H1 (cell line): ENCODE data around the gene ST6GALNAC5. TPM values are rescaled to one million over a fixed set of nuclear protein-coding genes. Genes with fewer than 3 reads are reported as not detected.

Experiments
- CTCF ChIA-PET: fragments of 300-600 bp; sonication (Branson Sonifier 250); formaldehyde crosslinking; loops from one replicate; lab custom pipeline; 2021; ENCODE audit not compliant: partially characterized antibody; lab: Charles Lee
- POLR2A ChIA-PET: fragments of 300-600 bp; sonication (Branson Sonifier 250); formaldehyde crosslinking; loops from one replicate; lab custom pipeline; 2021; ENCODE audit warnings: inconsistent platforms; ENCODE audit not compliant: partially characterized antibody; lab: Charles Lee
- DNase-seq, 2 experiments: peaks; one replicate each; pipeline versions ENCODE4 v3.0.0 to v3.0.0-alpha.2; 2010 to 2022; ENCODE audit warnings: low spot score in 2 of 2, low read depth in 1 of 2, mixed read lengths in 1 of 2
- FAIRE-seq: peaks from 2 replicates; lab custom pipeline; 2011; peaks lifted over from hg19 to GRCh38; lab: Jason Lieb, UNC
- H2AFZ ChIP-seq: 2 replicates; pipeline ENCODE4 v1.8.1; 2012; ENCODE audit warnings: low read length, inconsistent platforms
- H2AK5ac ChIP-seq: 2 replicates; pipeline ENCODE4 v1.6.1; 2013; ENCODE audit warnings: low read depth, low read length
- H2BK120ac ChIP-seq: replicated peaks from 2 replicates; pipeline ENCODE3; 2013; ENCODE audit warnings: low read depth, low read length, inconsistent platforms
- H2BK12ac ChIP-seq: 2 replicates; pipeline ENCODE4 v1.6.1; 2013; ENCODE audit warnings: low read depth, low read length
- H2BK15ac ChIP-seq: 2 replicates; pipeline ENCODE4 v1.6.1; 2013; ENCODE audit warnings: low read length
- H2BK20ac ChIP-seq: 2 replicates; pipeline ENCODE4 v1.6.1; 2013; ENCODE audit warnings: low read length
- H2BK5ac ChIP-seq: 2 replicates; pipeline ENCODE4 v1.6.1; 2013; ENCODE audit warnings: low read depth, low read length
- H3K14ac ChIP-seq: 2 replicates; pipeline ENCODE4 v1.6.1; 2013; ENCODE audit warnings: inconsistent platforms; ENCODE audit not compliant: insufficient read length
- H3K18ac ChIP-seq: 2 replicates; pipeline ENCODE4 v1.6.1; 2013; ENCODE audit warnings: low read length; ENCODE audit errors: extremely low read depth
- H3K23ac ChIP-seq: 2 replicates; pipeline ENCODE4 v1.6.1; 2013; ENCODE audit warnings: inconsistent platforms; ENCODE audit not compliant: insufficient read length
- H3K23me2 ChIP-seq: 2 replicates; pipeline ENCODE4 v1.6.1; 2013; ENCODE audit warnings: low read depth, low read length
- H3K27ac ChIP-seq: 2 replicates; pipeline ENCODE4 v1.6.1; 2011; ENCODE audit warnings: low read depth, low read length, inconsistent platforms
- H3K27me3 ChIP-seq, 4 experiments: replicated peaks in 1 of 4; 1 replicate in 1 of 4; 2 replicates in 3 of 4; pipeline versions ENCODE4 v1.6.1 to v1.8.1; 2011 to 2013; ENCODE audit warnings: low read length in 3 of 4, mild to moderate bottlenecking in 3 of 4, inconsistent platforms in 2 of 4, mixed read lengths in 2 of 4, moderate library complexity in 1 of 4; ENCODE audit not compliant: control insufficient read depth in 3 of 4, insufficient read depth in 3 of 4; ENCODE audit errors: extremely low read depth in 1 of 4
- H3K36me3 ChIP-seq, 4 experiments: 2 replicates each; pipeline versions ENCODE4 v1.6.1 to v1.8.1; 2011 to 2013; ENCODE audit warnings: mild to moderate bottlenecking in 4 of 4, low read length in 3 of 4, moderate library complexity in 2 of 4, control low read depth in 1 of 4, inconsistent platforms in 1 of 4; ENCODE audit not compliant: insufficient read depth in 4 of 4, control insufficient read depth in 2 of 4
- H3K4ac ChIP-seq: replicated peaks from 2 replicates; pipeline ENCODE3; 2013; ENCODE audit warnings: low read length, low read depth, mixed read lengths, inconsistent platforms; ENCODE audit not compliant: insufficient read length
- H3K4me1 ChIP-seq, 4 experiments: replicated peaks in 1 of 4; 1 replicate in 1 of 4; 2 replicates in 3 of 4; pipeline versions ENCODE4 v1.6.1 to v1.8.1; 2011 to 2013; ENCODE audit warnings: low read length in 3 of 4, inconsistent platforms in 2 of 4, mixed read lengths in 1 of 4; ENCODE audit not compliant: insufficient read depth in 4 of 4, control insufficient read depth in 3 of 4
- H3K4me2 ChIP-seq, 2 experiments: 2 replicates each; pipeline versions ENCODE4 v1.6.1 to v1.8.1; 2011 to 2013; ENCODE audit warnings: low read depth in 2 of 2, low read length in 2 of 2, control low read depth in 1 of 2, inconsistent platforms in 1 of 2, mild to moderate bottlenecking in 1 of 2; ENCODE audit not compliant: insufficient read depth in 1 of 2
- H3K4me3 ChIP-seq, 4 experiments: fragments of 200-600, 300-600 bp in 1 of 4; sonication (generic), shearing (Covaris generic), sonication (Bioruptor Twin) in 1 of 4; 2 replicates each; pipeline versions ENCODE4 v1.5.1 to v1.8.1; 2011 to 2016; ENCODE audit warnings: low read length in 4 of 4, low read depth in 3 of 4, control low read depth in 2 of 4, inconsistent platforms in 2 of 4, mild to moderate bottlenecking in 2 of 4, mixed read lengths in 1 of 4, moderate library complexity in 1 of 4; ENCODE audit not compliant: insufficient read depth in 2 of 4; ENCODE audit errors: extremely low read depth in 1 of 4
- H3K56ac ChIP-seq: replicated peaks from 2 replicates; pipeline ENCODE3; 2013; ENCODE audit warnings: low read depth, mild to moderate bottlenecking, mixed read lengths, low read length, inconsistent platforms; ENCODE audit not compliant: insufficient read length
- H3K79me1 ChIP-seq: 2 replicates; pipeline ENCODE4 v1.6.1; 2013; ENCODE audit warnings: low read depth, low read length, control low read depth
- H3K79me2 ChIP-seq, 2 experiments: 2 replicates each; pipeline versions ENCODE4 v1.6.1 to v1.8.1; 2012 to 2013; ENCODE audit warnings: low read length in 2 of 2, mild to moderate bottlenecking in 2 of 2, inconsistent platforms in 1 of 2; ENCODE audit not compliant: insufficient read depth in 2 of 2, control insufficient read depth in 1 of 2
- H3K9ac ChIP-seq, 4 experiments: replicated peaks in 1 of 4; 1 replicate in 1 of 4; 2 replicates in 3 of 4; pipeline versions ENCODE4 v1.6.1 to v1.8.1; 2011 to 2013; ENCODE audit warnings: low read depth in 3 of 4, low read length in 3 of 4, control low read depth in 2 of 4, mild to moderate bottlenecking in 2 of 4, moderate library complexity in 2 of 4, inconsistent platforms in 1 of 4; ENCODE audit errors: extremely low read depth in 1 of 4
- H3K9me3 ChIP-seq, 2 experiments: 2 replicates each; pipeline versions ENCODE4 v1.6.1 to v1.8.1; 2012 to 2013; ENCODE audit warnings: mild to moderate bottlenecking in 2 of 2, moderate library complexity in 2 of 2, control low read depth in 1 of 2, inconsistent platforms in 1 of 2, low read depth in 1 of 2, low read length in 1 of 2, mixed read lengths in 1 of 2; ENCODE audit not compliant: insufficient read depth in 2 of 2
- H4K20me1 ChIP-seq, 2 experiments: replicated peaks in 1 of 2; 2 replicates each; pipeline versions ENCODE3 to v1.8.1; 2011 to 2013; ENCODE audit warnings: inconsistent platforms in 2 of 2, low read length in 2 of 2, mild to moderate bottlenecking in 1 of 2; ENCODE audit not compliant: insufficient read depth in 2 of 2, control insufficient read depth in 1 of 2
- H4K5ac ChIP-seq: 2 replicates; pipeline ENCODE4 v1.6.1; 2013; ENCODE audit warnings: low read length, low read depth, mixed read lengths, inconsistent platforms; ENCODE audit not compliant: insufficient read length
- H4K8ac ChIP-seq: 2 replicates; pipeline ENCODE4 v1.8.0; 2013; ENCODE audit warnings: mild to moderate bottlenecking, moderate library complexity, low read length, inconsistent platforms; ENCODE audit not compliant: insufficient read depth; ENCODE audit errors: extremely low read depth
- H4K91ac ChIP-seq: replicated peaks from 2 replicates; pipeline ENCODE3; 2013; ENCODE audit warnings: low read length, mixed read lengths, inconsistent platforms; ENCODE audit not compliant: insufficient read length
- BCL11A ChIP-seq, 2 experiments: IDR thresholded peaks; one replicate each; pipeline ENCODE4 v1.6.1; 2011; ENCODE audit warnings: low read depth in 2 of 2, low read length in 2 of 2, mild to moderate bottlenecking in 2 of 2
- CBX5 ChIP-seq: fragments of 300-800, 300-1000 bp; sonication (generic); IDR thresholded peaks from 2 replicates; pipeline ENCODE4 v1.7.1; 2016; ENCODE audit warnings: antibody characterized with exemption, low read length, low read depth
- MAFK ChIP-seq: IDR thresholded peaks from 2 replicates; pipeline ENCODE4 v1.6.1; 2012; ENCODE audit warnings: low read depth, mild to moderate bottlenecking, improper control_type of control experiment, low read length
- RAD21 ChIP-seq, 2 experiments: IDR thresholded peaks in 1 of 2; conservative IDR thresholded peaks in 1 of 2; 2 replicates each; pipeline ENCODE4 v1.6.1; 2011; ENCODE audit warnings: low read depth in 2 of 2, low read length in 2 of 2, improper control_type of control experiment in 1 of 2, inconsistent platforms in 1 of 2, mild to moderate bottlenecking in 1 of 2, moderate library complexity in 1 of 2
- YY1 ChIP-seq: IDR thresholded peaks from 2 replicates; pipeline ENCODE4 v1.6.1; 2011; ENCODE audit warnings: low read depth, mild to moderate bottlenecking, low read length
- ZNF274 ChIP-seq: IDR thresholded peaks from 2 replicates; pipeline ENCODE4 v1.7.0; 2012; ENCODE audit warnings: low read length, borderline replicate concordance; ENCODE audit errors: extremely low read depth
- WGBS, 2 experiments: shearing (Covaris generic) in 1 of 2; methylation state at CpG; one replicate each; pipeline versions ENCODE4 v1.1.6 to v1.1.7; 2013 to 2015; ENCODE audit warnings: low lambda C conversion rate in 2 of 2, mixed read lengths in 2 of 2, inconsistent platforms in 1 of 2, low coverage in 1 of 2, missing lambda C conversion rate in 1 of 2; ENCODE audit not compliant: insufficient replicate concordance in 2 of 2, insufficient coverage in 1 of 2, insufficient read length in 1 of 2; ENCODE audit errors: extremely low coverage in 1 of 2, missing lambda C conversion rate in 1 of 2; 5-methylcytosine and 5-hydroxymethylcytosine counted together
- polyA plus RNA-seq, 7 experiments: library from polyadenylated mRNA; depleted of rRNA in 3 of 7; stranded (reverse) in 5 of 7; unstranded in 2 of 7; fragments of >200 nt in 5 of 7; fragments of 200-250 nt in 2 of 7; gene quantifications; 1 replicate in 5 of 7; 2 replicates in 1 of 7; 4 replicates in 1 of 7; pipeline versions ENCODE4 v1.2.1 to v1.2.3, GENCODE V29; 2011 to 2013; ENCODE audit warnings: missing spikeins in 2 of 7, mixed read lengths in 2 of 7
- total RNA-seq: library from RNA; stranded (reverse); fragmentation: NEBNext Ultra II Directional; extraction: Animal tissue kit (Norgen Biotek cat#: 25700); gene quantifications from 2 replicates; pipeline ENCODE4 v1.2.1, GENCODE V29; 2021
- TF ChIP-seq, protein P1 (sequence below): IDR thresholded peaks from 2 replicates; pipeline ENCODE4 v1.6.1; 2012; ENCODE audit warnings: inconsistent platforms

The ST6GALNAC5 gene
- total and polyA plus RNA-seq, 2 of the 8 experiments (the other 6 are each of a cell fraction or from before 2014, with no cell fraction given) = 6.2 to 7.3 TPM

DNA sequence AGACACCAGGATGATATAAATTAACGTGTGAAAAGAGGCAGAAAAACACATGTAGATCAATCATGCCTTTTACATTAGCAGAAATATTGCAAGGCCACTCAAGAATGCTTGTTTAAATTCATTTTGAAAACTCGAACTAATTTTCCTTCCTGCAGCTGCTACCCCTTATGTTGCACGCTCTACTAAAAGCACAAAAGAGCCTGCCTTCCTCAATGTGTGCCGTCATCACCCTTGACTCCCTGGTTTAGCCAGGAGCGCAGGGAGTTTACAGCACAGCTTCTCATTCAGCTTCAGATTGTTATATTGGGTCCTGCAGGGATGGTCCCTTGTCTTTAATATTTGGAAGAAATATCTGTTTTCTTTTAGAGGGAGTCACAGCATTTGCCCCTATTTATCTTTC lies 10.1 kb upstream of the ST6GALNAC5 start:
- WGBS, 2 experiments = 62% methylated on average over 5 of the region's 5 CpGs; no CpG with 5 or more reads in 1 of the 2 experiments
- peaks cover 0 to 10% (median 8%) of the 10 kb centered on the region in 4 experiments; a peak in 4 of 7 replicates for H3K4me1 ChIP-seq
- POLR2A ChIA-PET = interaction anchor here (1.6 kb wide), 1 partner anchor 15 kb away, joined by 4 read pairs; no protein-coding TSS in a partner anchor
- no peak for TF ChIP-seq RAD21 (IDR thresholded peaks at IDR 0.05 in 1 of 2, conservative IDR thresholded peaks at IDR 0.05 in 1 of 2; ENCODE audit: low read depth in 2 of 2, low read length in 2 of 2)
- no peak for TF ChIP-seq BCL11A (IDR thresholded peaks at IDR 0.05; ENCODE audit: low read depth in 2 of 2, low read length in 2 of 2)
- no peak for TF ChIP-seq CBX5
- no peak for TF ChIP-seq YY1
- TF ChIP-seq, protein P1, sequence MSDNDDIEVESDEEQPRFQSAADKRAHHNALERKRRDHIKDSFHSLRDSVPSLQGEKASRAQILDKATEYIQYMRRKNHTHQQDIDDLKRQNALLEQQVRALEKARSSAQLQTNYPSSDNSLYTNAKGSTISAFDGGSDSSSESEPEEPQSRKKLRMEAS = no peak
- TF ChIP-seq ZNF274 = no peak
- no peak for TF ChIP-seq MAFK

More for the DNA sequence above, 10.1 kb upstream of the ST6GALNAC5 start:
- H3K23me2 ChIP-seq = no peaks in the 10 kb centered on the region; the same call in 1 of the 2 replicates
- no peaks in the 10 kb centered on the region for H3K79me1 ChIP-seq
- no peak overlapping the region for H2BK20ac ChIP-seq
- DNase-seq (no peak), FAIRE-seq (no peak)
- no peak overlapping the region for H3K4ac ChIP-seq
- H3K27me3 ChIP-seq = peaks cover 0 to 4% (median 1%) of the 10 kb centered on the region in 4 experiments; a peak in 5 of 7 replicates
- H3K9ac ChIP-seq = no peak overlapping the region
- H2BK12ac ChIP-seq = no peak overlapping the region
- no peak overlapping the region for H3K56ac ChIP-seq
- H2BK15ac ChIP-seq = no peak overlapping the region
- no peak overlapping the region for H3K23ac ChIP-seq
- no peak overlapping the region for H2BK5ac ChIP-seq
- no peak overlapping the region for H3K14ac ChIP-seq
- no peak overlapping the region for H2BK120ac ChIP-seq
- H2AFZ ChIP-seq = no peak overlapping the region
- no peak overlapping the region for H4K91ac ChIP-seq
- H3K4me3 ChIP-seq = no peak overlapping the region
- CTCF ChIA-PET = no interaction called here
- no peak overlapping the region for H3K27ac ChIP-seq
- no peak overlapping the region for H4K8ac ChIP-seq
- H3K79me2 ChIP-seq = no peaks in the 10 kb centered on the region
- H3K36me3 ChIP-seq = no peaks in the 10 kb centered on the region
- no peaks in the 10 kb centered on the region for H4K20me1 ChIP-seq
- no peak overlapping the region for H4K5ac ChIP-seq
- no peak overlapping the region for H3K18ac ChIP-seq
- no peaks in the 10 kb centered on the region for H3K9me3 ChIP-seq
- H2AK5ac ChIP-seq = no peak overlapping the region
- H3K4me2 ChIP-seq = no peak overlapping the region
